B cell (primary cell): ENCODE data around the gene CACNA2D3. TPM values are rescaled to one million over a fixed set of nuclear protein-coding genes. Genes with fewer than 3 reads are reported as not detected.
"Not testable (repeated sequence)": the region's sequence is repeated elsewhere in the genome, so short reads cannot be mapped to it uniquely, and the experiment has no call there.

ENCODE experiments used
- ATAC-seq: fragments of 200-7000 bp; cut with Tn5 transposase; one replicate; pipeline ENCODE4 v1.10.0; 2021; ENCODE audit warnings: low read depth, mild to moderate bottlenecking, moderate number of reproducible peaks, moderate library complexity
- CTCF ChIA-PET: fragments of 350-600 bp; sonication (Branson Sonifier 250); formaldehyde crosslinking; loops from one replicate; lab custom pipeline; 2021; ENCODE audit warnings: antibody characterized with exemption, inconsistent platforms; lab: Charles Lee
- POLR2A ChIA-PET: fragments of 350-600 bp; sonication (Branson Sonifier 250); formaldehyde crosslinking; loops from one replicate; lab custom pipeline; 2021; ENCODE audit warnings: antibody characterized with exemption; lab: Charles Lee
- DNase-seq: peaks from one replicate; pipeline ENCODE4 v3.0.0; 2013
- H2AFZ ChIP-seq: 2 replicates; pipeline ENCODE4 v1.6.1; 2012; ENCODE audit warnings: mild to moderate bottlenecking, low read depth, low read length; ENCODE audit not compliant: insufficient read depth, poor library complexity, severe bottlenecking
- H3K27ac ChIP-seq, 2 donors: 1 replicate in 1 of 2; 2 replicates in 1 of 2; pipeline ENCODE4 v1.5.1; 2012 to 2013; ENCODE audit warnings: low read length in 2 of 2, mild to moderate bottlenecking in 2 of 2, moderate library complexity in 1 of 2
- H3K27me3 ChIP-seq, 4 experiments: fragments of 200-600 bp in 1 of 4; sonication (generic) in 1 of 4; replicated peaks in 1 of 4; 1 replicate in 2 of 4; 2 replicates in 2 of 4; pipeline versions ENCODE4 v1.6.1 to v1.7.0; 2013 to 2016; ENCODE audit warnings: low read length in 3 of 4, mild to moderate bottlenecking in 2 of 4, mixed read lengths in 1 of 4, moderate library complexity in 1 of 4; ENCODE audit not compliant: insufficient read depth in 4 of 4, control insufficient read depth in 3 of 4; ENCODE audit errors: control extremely low read depth in 1 of 4
- H3K36me3 ChIP-seq, 2 experiments: replicated peaks in 1 of 2; 1 replicate in 1 of 2; 2 replicates in 1 of 2; pipeline versions ENCODE4 v1.6.1 to v1.7.1; 2013; ENCODE audit warnings: low read length in 1 of 2; ENCODE audit not compliant: insufficient read depth in 2 of 2, control insufficient read depth in 1 of 2; ENCODE audit errors: control extremely low read depth in 1 of 2, extremely low read depth in 1 of 2
- H3K4me1 ChIP-seq, 2 donors: fragments of 200-600 bp in 1 of 2; sonication (generic) in 1 of 2; 1 replicate in 1 of 2; 2 replicates in 1 of 2; pipeline versions ENCODE4 v1.5.1 to v1.6.1; 2013 to 2017; ENCODE audit warnings: low read length in 2 of 2; ENCODE audit not compliant: control insufficient read depth in 2 of 2, insufficient read depth in 2 of 2
- H3K4me2 ChIP-seq: replicated peaks from 2 replicates; pipeline ENCODE3; 2012; ENCODE audit warnings: mild to moderate bottlenecking, low read depth, low read length; ENCODE audit not compliant: poor library complexity, severe bottlenecking
- H3K4me3 ChIP-seq, 5 experiments: fragments of 200-600 bp in 1 of 5; sonication (generic) in 1 of 5; 1 replicate in 3 of 5; 2 replicates in 2 of 5; pipeline versions ENCODE4 v1.5.1 to v1.7.0; 2011 to 2016; ENCODE audit warnings: low read length in 4 of 5, mild to moderate bottlenecking in 4 of 5, low read depth in 2 of 5, control low read depth in 1 of 5, moderate library complexity in 1 of 5; ENCODE audit not compliant: insufficient read depth in 1 of 5; ENCODE audit errors: control extremely low read depth in 1 of 5, extremely low read depth in 1 of 5
- H3K79me2 ChIP-seq: fragments of 200-600 bp; sonication (generic); one replicate; pipeline ENCODE4 v1.6.0; 2016; ENCODE audit warnings: low read length; ENCODE audit not compliant: control insufficient read depth, insufficient read depth
- H3K9ac ChIP-seq: fragments of 200-600 bp; sonication (generic); 2 replicates; pipeline ENCODE4 v1.6.1; 2017; ENCODE audit warnings: mild to moderate bottlenecking, low read length, moderate library complexity
- H3K9me3 ChIP-seq, 3 donors: one replicate each; pipeline versions ENCODE4 v1.6.1 to v1.7.1; 2013; ENCODE audit warnings: low read length in 2 of 3; ENCODE audit not compliant: control insufficient read depth in 2 of 3, insufficient read depth in 1 of 3; ENCODE audit errors: control extremely low read depth in 1 of 3
- H4K20me1 ChIP-seq: 2 replicates; pipeline ENCODE4 v1.6.0; 2012; ENCODE audit warnings: mild to moderate bottlenecking, low read length; ENCODE audit not compliant: insufficient read depth, control insufficient read depth, poor library complexity, severe bottlenecking
- H3K27ac Mint-ChIP-seq: one replicate; pipeline ENCODE4 v1.8.0; 2021; ENCODE audit warnings: mixed read lengths
- H3K27me3 Mint-ChIP-seq: one replicate; pipeline ENCODE4 v1.8.0; 2021; ENCODE audit warnings: mixed read lengths
- H3K4me1 Mint-ChIP-seq: one replicate; pipeline ENCODE4 v1.8.0; 2021; ENCODE audit warnings: mixed read lengths
- H3K4me3 Mint-ChIP-seq: one replicate; pipeline ENCODE4 v1.8.0; 2021; ENCODE audit warnings: mixed read lengths
- H3K9me3 Mint-ChIP-seq: one replicate; pipeline ENCODE4 v1.8.0; 2022; ENCODE audit warnings: mixed read lengths; ENCODE audit not compliant: insufficient read depth
- CTCF ChIP-seq: fragments of 200-600 bp; IDR thresholded peaks from one replicate; pipeline ENCODE4 v1.8.0; 2022; ENCODE audit warnings: antibody characterized with exemption, mild to moderate bottlenecking
- EZH2 ChIP-seq: IDR thresholded peaks from 2 replicates; pipeline ENCODE4 v1.6.1; 2012; ENCODE audit warnings: borderline replicate concordance, low read depth, mild to moderate bottlenecking, moderate library complexity, low read length; ENCODE audit not compliant: insufficient read depth, poor library complexity, severe bottlenecking
- WGBS: methylation state at CpG from one replicate; pipeline ENCODE4 v1.1.5; 2013; ENCODE audit warnings: missing lambda C conversion rate; ENCODE audit not compliant: insufficient coverage; 5-methylcytosine and 5-hydroxymethylcytosine counted together
- intact Hi-C: fragments of 100-400 bp; cut with micrococcal nuclease; formaldehyde crosslinking; loops from one replicate; pipeline ENCODE4 v1.10.0; 2022
- polyA plus RNA-seq: library from polyadenylated mRNA; depleted of rRNA; stranded (reverse); fragments of >200 nt; gene quantifications from 2 replicates; pipeline ENCODE4 v1.2.3, GENCODE V29; 2012
- total RNA-seq, 2 donors: library from RNA; stranded (reverse); fragments of 120-200 nt in 1 of 2; gene quantifications; 1 replicate in 1 of 2; 2 replicates in 1 of 2; pipeline versions ENCODE4 v1.2.3 to v1.2.4, GENCODE V29; 2013 to 2022

The CACNA2D3 gene
- total and polyA plus RNA-seq, 2 donors (not counting 1 experiment from before 2014, with no cell fraction given), result not detected

- POLR2A ChIA-PET, result no interaction called here
- DNase-seq (no peak), ATAC-seq (no peak)
- Histone ChIP-seq H3K36me3 (no peaks in the 10 kb centered on the region), H2AFZ (no peak overlapping the region), H3K9ac (no peak overlapping the region), H3K79me2 (no peaks in the 10 kb centered on the region), H3K27ac (no peak overlapping the region), H3K4me2 (no peak overlapping the region), H3K4me1 (no peaks in the 10 kb centered on the region), H3K4me3 (no peak overlapping the region), H4K20me1 (no peaks in the 10 kb centered on the region), H3K9me3 (peaks cover 0 to 12% (median 0%) of the 10 kb centered on the region in 3 donors), H3K27me3 (no peaks in the 10 kb centered on the region)
- WGBS, result 86% methylated on average over 5 of the region's 6 CpGs
- Mint-ChIP-seq H3K27me3 (no peaks in the 10 kb centered on the region), H3K9me3 (peaks cover 6% of the 10 kb centered on the region), H3K27ac (no peak overlapping the region), H3K4me1 (no peaks in the 10 kb centered on the region), H3K4me3 (no peak overlapping the region)
- CTCF ChIA-PET, result no interaction called here
- TF ChIP-seq EZH2 (no peak), CTCF (no peak)
- intact Hi-C loops, result no loop called here
These were observed 507.8 kb downstream of the CACNA2D3 start for GRCh38 chr3:54630101-54630623.

DNA sequence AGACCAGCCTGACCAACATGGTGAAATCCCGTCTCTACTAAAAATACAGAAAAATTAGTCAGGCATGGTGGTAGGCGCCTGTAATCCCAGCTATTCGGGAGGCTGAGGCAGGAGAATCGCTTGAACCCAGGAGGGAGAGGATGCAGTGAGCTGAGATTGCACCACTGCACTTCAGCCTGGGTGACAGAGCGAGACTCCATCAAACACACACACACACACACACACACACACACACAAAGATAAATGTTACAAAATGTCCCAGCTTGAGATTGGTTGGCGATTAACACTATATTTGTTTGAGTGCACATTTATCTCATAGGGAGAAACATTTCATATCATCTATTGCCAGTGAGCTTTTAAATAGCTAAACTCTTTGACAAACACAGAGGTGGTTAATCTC is 508.6 kb downstream of the CACNA2D3 start:
- H3K4me1 ChIP-seq, H3K27ac Mint-ChIP-seq, ATAC-seq, CTCF ChIA-PET, DNase-seq, POLR2A ChIA-PET, intact Hi-C loops, H3K9me3 ChIP-seq, H3K4me2 ChIP-seq, H3K4me1 Mint-ChIP-seq, H2AFZ ChIP-seq, H3K36me3 ChIP-seq, H3K27me3 ChIP-seq, H3K4me3 Mint-ChIP-seq, H3K27me3 Mint-ChIP-seq, H3K4me3 ChIP-seq, H3K79me2 ChIP-seq, H3K9ac ChIP-seq, H4K20me1 ChIP-seq, H3K27ac ChIP-seq, H3K9me3 Mint-ChIP-seq: not testable (repeated sequence)
- WGBS, result no CpG with 5 or more reads among the region's 6 CpGs
